MM.1S (cell line): ENCODE results near the gene NDUFA1.

Experiments used
- EZH2phosphoT487 ChIP-seq: fragments of 300-600 bp; sonication (generic); IDR thresholded peaks from 2 replicates; pipeline ENCODE4 v1.6.1; 2018; ENCODE audit warnings: antibody characterized with exemption, low read length
- TF ChIP-seq, protein P1 (sequence below): fragments of 300-600 bp; sonication (generic); IDR thresholded peaks from 2 replicates; pipeline ENCODE4 v1.5.1; 2016; ENCODE audit warnings: antibody characterized with exemption, low read length, mixed read lengths

- TF ChIP-seq EZH2phosphoT487, result no peak
- TF ChIP-seq, protein P1, sequence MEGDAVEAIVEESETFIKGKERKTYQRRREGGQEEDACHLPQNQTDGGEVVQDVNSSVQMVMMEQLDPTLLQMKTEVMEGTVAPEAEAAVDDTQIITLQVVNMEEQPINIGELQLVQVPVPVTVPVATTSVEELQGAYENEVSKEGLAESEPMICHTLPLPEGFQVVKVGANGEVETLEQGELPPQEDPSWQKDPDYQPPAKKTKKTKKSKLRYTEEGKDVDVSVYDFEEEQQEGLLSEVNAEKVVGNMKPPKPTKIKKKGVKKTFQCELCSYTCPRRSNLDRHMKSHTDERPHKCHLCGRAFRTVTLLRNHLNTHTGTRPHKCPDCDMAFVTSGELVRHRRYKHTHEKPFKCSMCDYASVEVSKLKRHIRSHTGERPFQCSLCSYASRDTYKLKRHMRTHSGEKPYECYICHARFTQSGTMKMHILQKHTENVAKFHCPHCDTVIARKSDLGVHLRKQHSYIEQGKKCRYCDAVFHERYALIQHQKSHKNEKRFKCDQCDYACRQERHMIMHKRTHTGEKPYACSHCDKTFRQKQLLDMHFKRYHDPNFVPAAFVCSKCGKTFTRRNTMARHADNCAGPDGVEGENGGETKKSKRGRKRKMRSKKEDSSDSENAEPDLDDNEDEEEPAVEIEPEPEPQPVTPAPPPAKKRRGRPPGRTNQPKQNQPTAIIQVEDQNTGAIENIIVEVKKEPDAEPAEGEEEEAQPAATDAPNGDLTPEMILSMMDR, result no peak
Measured at GRCh38 chrX:119870626-119871131, 953 bp upstream of the NDUFA1 start.
